CD4-positive, alpha-beta memory T cell (primary cell): ENCODE data around the gene TNC. TPM values are rescaled to one million over a fixed set of nuclear protein-coding genes. Genes with fewer than 3 reads are reported as not detected.

Experiments used
- CTCF ChIA-PET: fragments of 350-600 bp; sonication (Branson Sonifier 250); formaldehyde crosslinking; loops from one replicate; lab custom pipeline; 2021; ENCODE audit warnings: inconsistent platforms; ENCODE audit not compliant: partially characterized antibody; lab: Charles Lee
- POLR2A ChIA-PET: fragments of 350-600 bp; sonication (Branson Sonifier 250); formaldehyde crosslinking; loops from one replicate; lab custom pipeline; 2021; ENCODE audit not compliant: partially characterized antibody; lab: Charles Lee
- DNase-seq, 5 donors: peaks; one replicate each; pipeline versions ENCODE4 v3.0.0 to v3.0.0-alpha.2; 2020 to 2022; ENCODE audit warnings: mixed read lengths in 1 of 5
- H3K27ac ChIP-seq: one replicate; pipeline ENCODE4 v1.7.0; 2013; ENCODE audit warnings: low read depth, low read length
- H3K27me3 ChIP-seq: 2 replicates; pipeline ENCODE4 v1.7.0; 2013; ENCODE audit warnings: mild to moderate bottlenecking, low read length, moderate library complexity; ENCODE audit not compliant: insufficient read depth
- H3K36me3 ChIP-seq: 2 replicates; pipeline ENCODE4 v1.7.0; 2013; ENCODE audit warnings: mild to moderate bottlenecking, low read length, moderate library complexity; ENCODE audit not compliant: insufficient read depth
- H3K4me1 ChIP-seq: 2 replicates; pipeline ENCODE4 v1.7.0; 2013; ENCODE audit warnings: mild to moderate bottlenecking, low read length, moderate library complexity; ENCODE audit not compliant: insufficient read depth
- H3K4me3 ChIP-seq, 2 donors: one replicate each; pipeline ENCODE4 v1.7.0; 2013; ENCODE audit warnings: low read length in 2 of 2, mild to moderate bottlenecking in 1 of 2
- H3K9me3 ChIP-seq, 2 donors: one replicate each; pipeline ENCODE4 v1.7.0; 2013; ENCODE audit warnings: low read length in 2 of 2, control low read depth in 1 of 2; ENCODE audit not compliant: control insufficient read depth in 1 of 2
- H3K27ac Mint-ChIP-seq, 7 donors: one replicate each; pipeline ENCODE4 v1.8.0; 2020 to 2021; ENCODE audit warnings: mixed read lengths in 7 of 7, mild to moderate bottlenecking in 6 of 7, inconsistent platforms in 3 of 7, moderate library complexity in 3 of 7
- H3K27me3 Mint-ChIP-seq, 2 donors: one replicate each; pipeline ENCODE4 v1.8.0; 2020 to 2021; ENCODE audit warnings: mixed read lengths in 2 of 2
- H3K36me3 Mint-ChIP-seq, 2 donors: one replicate each; pipeline ENCODE4 v1.8.0; 2020 to 2021; ENCODE audit warnings: mixed read lengths in 2 of 2, inconsistent platforms in 1 of 2, mild to moderate bottlenecking in 1 of 2
- H3K4me1 Mint-ChIP-seq, 4 donors: one replicate each; pipeline ENCODE4 v1.8.0; 2020 to 2021; ENCODE audit warnings: mixed read lengths in 4 of 4, mild to moderate bottlenecking in 1 of 4
- H3K4me3 Mint-ChIP-seq, 8 donors: one replicate each; pipeline ENCODE4 v1.8.0; 2020 to 2021; ENCODE audit warnings: mixed read lengths in 8 of 8, mild to moderate bottlenecking in 7 of 8, moderate library complexity in 6 of 8, inconsistent platforms in 3 of 8
- H3K9me3 Mint-ChIP-seq, 8 donors: one replicate each; pipeline ENCODE4 v1.8.0; 2020 to 2021; ENCODE audit warnings: mixed read lengths in 8 of 8, mild to moderate bottlenecking in 5 of 8, inconsistent platforms in 3 of 8, moderate library complexity in 1 of 8
- intact Hi-C: fragments of 100-400 bp; cut with micrococcal nuclease; formaldehyde crosslinking; loops from one replicate; pipeline ENCODE4 v1.15.1; 2023
- polyA plus RNA-seq, 2 donors: library from polyadenylated mRNA; unstranded; fragments of 300-500 nt; fragmentation: Illumina TruSeq; gene quantifications; one replicate each; pipeline ENCODE4 v1.2.3, GENCODE V29; 2021
- total RNA-seq, 2 experiments: library from RNA; stranded (reverse); gene quantifications; one replicate each; pipeline ENCODE4 v1.2.3, GENCODE V29; 2021

The TNC gene
- total and polyA plus RNA-seq, 4 experiments from 2014 or later: not detected

GRCh38 chr9:115114084-115114483, 3.9 kb downstream of the TNC start:
- intact Hi-C loops: no loop called here
- H3K27me3 Mint-ChIP-seq: peaks cover 20 to 50% of the 10 kb centered on the region in 2 donors
- CTCF ChIA-PET: no interaction called here
- Histone ChIP-seq H3K27ac (no peak overlapping the region), H3K4me3 (no peak overlapping the region), H3K9me3 (no peaks in the 10 kb centered on the region), H3K4me1 (no peaks in the 10 kb centered on the region), H3K36me3 (no peaks in the 10 kb centered on the region), H3K27me3 (peaks cover 6% of the 10 kb centered on the region)
- no peaks in the 10 kb centered on the region for H3K36me3 Mint-ChIP-seq
- POLR2A ChIA-PET: no interaction called here
- no peak overlapping the region for H3K4me3 Mint-ChIP-seq
- no peaks in the 10 kb centered on the region for H3K9me3 Mint-ChIP-seq
- no peak overlapping the region for H3K27ac Mint-ChIP-seq
- DNase-seq: no peak
- H3K4me1 Mint-ChIP-seq: peaks cover 0 to 7% (median 0%) of the 10 kb centered on the region in 4 donors

- no peak overlapping the region for H3K27ac Mint-ChIP-seq
Observed at GRCh38 chr9:115111874-115112273, 6.1 kb downstream of the TNC start.

GRCh38 chr9:115109486-115109885, 8.5 kb downstream of the TNC start:
- Mint-ChIP-seq H3K36me3 (no peaks in the 10 kb centered on the region), H3K9me3 (no peaks in the 10 kb centered on the region)

More at GRCh38 chr9:115111874-115112273, 6.1 kb downstream of the TNC start:
- peaks cover 0 to 5% (median under 1%) of the 10 kb centered on the region in 4 donors for H3K4me1 Mint-ChIP-seq
- H3K36me3 ChIP-seq: no peaks in the 10 kb centered on the region
- H3K36me3 Mint-ChIP-seq: no peaks in the 10 kb centered on the region
- H3K9me3 ChIP-seq: no peaks in the 10 kb centered on the region
- H3K27me3 Mint-ChIP-seq: peaks cover 11 to 38% of the 10 kb centered on the region in 2 donors
- no peak for DNase-seq
- peaks cover 6% of the 10 kb centered on the region for H3K27me3 ChIP-seq
- POLR2A ChIA-PET: no interaction called here
- CTCF ChIA-PET: no interaction called here
- H3K9me3 Mint-ChIP-seq: no peaks in the 10 kb centered on the region
- H3K4me3 ChIP-seq: no peak overlapping the region
- intact Hi-C loops: no loop called here
- H3K4me3 Mint-ChIP-seq: no peak overlapping the region
- no peak overlapping the region for H3K27ac ChIP-seq
- no peaks in the 10 kb centered on the region for H3K4me1 ChIP-seq

GRCh38 chr9:115107701-115108100, 10.3 kb downstream of the TNC start:
- DNase-seq: no peak
- H3K4me1 ChIP-seq: no peaks in the 10 kb centered on the region
- H3K27me3 ChIP-seq: no peaks in the 10 kb centered on the region
- no peaks in the 10 kb centered on the region for H3K9me3 ChIP-seq
- no peak overlapping the region for H3K4me3 ChIP-seq
- H3K27ac Mint-ChIP-seq: no peak overlapping the region
- H3K36me3 ChIP-seq: no peaks in the 10 kb centered on the region
- no peaks in the 10 kb centered on the region for H3K36me3 Mint-ChIP-seq
- no peak overlapping the region for H3K4me3 Mint-ChIP-seq
- H3K9me3 Mint-ChIP-seq: no peaks in the 10 kb centered on the region
- POLR2A ChIA-PET: no interaction called here
- peaks cover 2 to 4% of the 10 kb centered on the region in 2 donors for H3K27me3 Mint-ChIP-seq
- peaks cover 3 to 11% (median 5%) of the 10 kb centered on the region in 4 donors for H3K4me1 Mint-ChIP-seq
- intact Hi-C loops: no loop called here
- CTCF ChIA-PET: no interaction called here
- no peak overlapping the region for H3K27ac ChIP-seq

More at GRCh38 chr9:115109486-115109885, 8.5 kb downstream of the TNC start:
- Histone ChIP-seq H3K9me3 (no peaks in the 10 kb centered on the region), H3K27ac (no peak overlapping the region), H3K36me3 (no peaks in the 10 kb centered on the region), H3K4me3 (no peak overlapping the region), H3K4me1 (no peaks in the 10 kb centered on the region), H3K27me3 (no peaks in the 10 kb centered on the region)
- ChIA-PET POLR2A (no interaction called here), CTCF (no interaction called here)
- intact Hi-C loops: no loop called here
- H3K27me3 Mint-ChIP-seq: peaks cover 4 to 17% of the 10 kb centered on the region in 2 donors
- DNase-seq: no peak
- peaks cover 3 to 11% (median 5%) of the 10 kb centered on the region in 4 donors for H3K4me1 Mint-ChIP-seq
- H3K4me3 Mint-ChIP-seq: no peak overlapping the region
- H3K27ac Mint-ChIP-seq: no peak overlapping the region

- no peaks in the 10 kb centered on the region for H3K36me3 ChIP-seq
- Mint-ChIP-seq H3K9me3 (no peaks in the 10 kb centered on the region), H3K4me3 (peak overlapping the region in 2 of 8 donors; percentile 0 to 23), H3K4me1 (peaks cover 3 to 11% (median 5%) of the 10 kb centered on the region in 4 donors), H3K27me3 (peaks cover 0 to 2% of the 10 kb centered on the region in 2 donors), H3K27ac (peak overlapping the region in 1 of 7 donors; percentile 44), H3K36me3 (no peaks in the 10 kb centered on the region)
- no peak overlapping the region for H3K27ac ChIP-seq
- H3K27me3 ChIP-seq: no peaks in the 10 kb centered on the region
- ChIA-PET CTCF (no interaction called here), POLR2A (no interaction called here)
- DNase-seq: no peak
- intact Hi-C loops: no loop called here
- no peaks in the 10 kb centered on the region for H3K4me1 ChIP-seq
- H3K4me3 ChIP-seq: no peak overlapping the region
- H3K9me3 ChIP-seq: no peaks in the 10 kb centered on the region
Observed at GRCh38 chr9:115106642-115107041, 11.3 kb downstream of the TNC start.

- POLR2A ChIA-PET: no interaction called here
- no peaks in the 10 kb centered on the region for H3K4me1 ChIP-seq
- intact Hi-C loops: no loop called here
- H3K27me3 Mint-ChIP-seq: peaks cover 0 to 2% of the 10 kb centered on the region in 2 donors
- H3K36me3 Mint-ChIP-seq: no peaks in the 10 kb centered on the region
- CTCF ChIA-PET: no interaction called here
- H3K27me3 ChIP-seq: no peaks in the 10 kb centered on the region
- H3K9me3 Mint-ChIP-seq: no peaks in the 10 kb centered on the region
- H3K4me1 Mint-ChIP-seq: peaks cover 3 to 11% (median 5%) of the 10 kb centered on the region in 4 donors
- H3K36me3 ChIP-seq: no peaks in the 10 kb centered on the region
- H3K4me3 Mint-ChIP-seq: no peak overlapping the region
- H3K9me3 ChIP-seq: no peaks in the 10 kb centered on the region
- no peak overlapping the region for H3K27ac Mint-ChIP-seq
- no peak for DNase-seq
- H3K27ac ChIP-seq: no peak overlapping the region
- no peak overlapping the region for H3K4me3 ChIP-seq
Observed at GRCh38 chr9:115106001-115106400, 12.0 kb downstream of the TNC start.

- POLR2A ChIA-PET: no interaction called here
- intact Hi-C loops: no loop called here
- CTCF ChIA-PET: no interaction called here
- Mint-ChIP-seq H3K4me1 (peaks cover 3 to 11% (median 5%) of the 10 kb centered on the region in 4 donors), H3K27me3 (peaks cover 0 to 2% of the 10 kb centered on the region in 2 donors), H3K27ac (no peak overlapping the region), H3K9me3 (no peaks in the 10 kb centered on the region), H3K4me3 (no peak overlapping the region), H3K36me3 (no peaks in the 10 kb centered on the region)
- Histone ChIP-seq H3K4me1 (no peaks in the 10 kb centered on the region), H3K27ac (no peak overlapping the region), H3K27me3 (no peaks in the 10 kb centered on the region), H3K4me3 (no peak overlapping the region), H3K36me3 (no peaks in the 10 kb centered on the region), H3K9me3 (no peaks in the 10 kb centered on the region)
- DNase-seq: no peak
Observed at GRCh38 chr9:115104908-115105307, 13.0 kb downstream of the TNC start.
